ENCODE results near the gene CRK. TPM values are rescaled to one million over a fixed set of nuclear protein-coding genes. Genes with fewer than 3 reads are reported as not detected.

The CRK gene
- total and polyA plus RNA-seq, 10 of the 15 experiments (the other 5 are each of a cell fraction or from before 2014, with no cell fraction given), result 11.1 to 23.8 (median 20.5) TPM

DNA sequence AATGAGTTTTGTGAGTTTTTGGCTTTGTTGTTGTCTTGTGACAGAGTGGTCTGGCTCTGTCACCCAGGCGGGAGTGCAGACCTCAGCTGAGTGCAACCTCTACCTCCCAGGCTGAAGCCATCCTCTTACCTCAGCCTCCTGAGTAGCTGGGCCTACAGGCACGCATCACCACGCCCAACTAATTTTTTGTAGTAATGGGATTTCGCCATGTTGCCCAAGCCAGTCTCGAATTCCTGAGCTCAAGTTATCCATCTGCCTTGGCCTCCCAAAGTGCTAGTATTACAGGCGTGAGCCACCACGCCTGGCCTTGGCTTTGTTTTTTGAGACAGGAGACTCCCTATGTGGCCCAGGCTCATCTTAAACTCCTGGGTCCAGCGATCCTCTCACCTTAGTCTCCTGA lies 15.1 kb downstream of the CRK start (continued):
- TF ChIP-seq, protein P1, sequence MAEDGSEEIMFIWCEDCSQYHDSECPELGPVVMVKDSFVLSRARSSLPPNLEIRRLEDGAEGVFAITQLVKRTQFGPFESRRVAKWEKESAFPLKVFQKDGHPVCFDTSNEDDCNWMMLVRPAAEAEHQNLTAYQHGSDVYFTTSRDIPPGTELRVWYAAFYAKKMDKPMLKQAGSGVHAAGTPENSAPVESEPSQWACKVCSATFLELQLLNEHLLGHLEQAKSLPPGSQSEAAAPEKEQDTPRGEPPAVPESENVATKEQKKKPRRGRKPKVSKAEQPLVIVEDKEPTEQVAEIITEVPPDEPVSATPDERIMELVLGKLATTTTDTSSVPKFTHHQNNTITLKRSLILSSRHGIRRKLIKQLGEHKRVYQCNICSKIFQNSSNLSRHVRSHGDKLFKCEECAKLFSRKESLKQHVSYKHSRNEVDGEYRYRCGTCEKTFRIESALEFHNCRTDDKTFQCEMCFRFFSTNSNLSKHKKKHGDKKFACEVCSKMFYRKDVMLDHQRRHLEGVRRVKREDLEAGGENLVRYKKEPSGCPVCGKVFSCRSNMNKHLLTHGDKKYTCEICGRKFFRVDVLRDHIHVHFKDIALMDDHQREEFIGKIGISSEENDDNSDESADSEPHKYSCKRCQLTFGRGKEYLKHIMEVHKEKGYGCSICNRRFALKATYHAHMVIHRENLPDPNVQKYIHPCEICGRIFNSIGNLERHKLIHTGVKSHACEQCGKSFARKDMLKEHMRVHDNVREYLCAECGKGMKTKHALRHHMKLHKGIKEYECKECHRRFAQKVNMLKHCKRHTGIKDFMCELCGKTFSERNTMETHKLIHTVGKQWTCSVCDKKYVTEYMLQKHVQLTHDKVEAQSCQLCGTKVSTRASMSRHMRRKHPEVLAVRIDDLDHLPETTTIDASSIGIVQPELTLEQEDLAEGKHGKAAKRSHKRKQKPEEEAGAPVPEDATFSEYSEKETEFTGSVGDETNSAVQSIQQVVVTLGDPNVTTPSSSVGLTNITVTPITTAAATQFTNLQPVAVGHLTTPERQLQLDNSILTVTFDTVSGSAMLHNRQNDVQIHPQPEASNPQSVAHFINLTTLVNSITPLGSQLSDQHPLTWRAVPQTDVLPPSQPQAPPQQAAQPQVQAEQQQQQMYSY (CRISPR knock-in tag; IDR thresholded peaks at IDR 0.05), result no peak
- TF ChIP-seq EZH2 (IDR thresholded peaks at IDR 0.05; ENCODE audit: borderline replicate concordance, control insufficient read depth, low read depth, low read length) (no peak), SIX5 (IDR thresholded peaks at IDR 0.05; ENCODE audit: low read depth, low read length, severe bottlenecking) (no peak), ATF7 (IDR thresholded peaks at IDR 0.05; ENCODE audit: low read depth) (no peak)
- TF ChIP-seq, protein P2, sequence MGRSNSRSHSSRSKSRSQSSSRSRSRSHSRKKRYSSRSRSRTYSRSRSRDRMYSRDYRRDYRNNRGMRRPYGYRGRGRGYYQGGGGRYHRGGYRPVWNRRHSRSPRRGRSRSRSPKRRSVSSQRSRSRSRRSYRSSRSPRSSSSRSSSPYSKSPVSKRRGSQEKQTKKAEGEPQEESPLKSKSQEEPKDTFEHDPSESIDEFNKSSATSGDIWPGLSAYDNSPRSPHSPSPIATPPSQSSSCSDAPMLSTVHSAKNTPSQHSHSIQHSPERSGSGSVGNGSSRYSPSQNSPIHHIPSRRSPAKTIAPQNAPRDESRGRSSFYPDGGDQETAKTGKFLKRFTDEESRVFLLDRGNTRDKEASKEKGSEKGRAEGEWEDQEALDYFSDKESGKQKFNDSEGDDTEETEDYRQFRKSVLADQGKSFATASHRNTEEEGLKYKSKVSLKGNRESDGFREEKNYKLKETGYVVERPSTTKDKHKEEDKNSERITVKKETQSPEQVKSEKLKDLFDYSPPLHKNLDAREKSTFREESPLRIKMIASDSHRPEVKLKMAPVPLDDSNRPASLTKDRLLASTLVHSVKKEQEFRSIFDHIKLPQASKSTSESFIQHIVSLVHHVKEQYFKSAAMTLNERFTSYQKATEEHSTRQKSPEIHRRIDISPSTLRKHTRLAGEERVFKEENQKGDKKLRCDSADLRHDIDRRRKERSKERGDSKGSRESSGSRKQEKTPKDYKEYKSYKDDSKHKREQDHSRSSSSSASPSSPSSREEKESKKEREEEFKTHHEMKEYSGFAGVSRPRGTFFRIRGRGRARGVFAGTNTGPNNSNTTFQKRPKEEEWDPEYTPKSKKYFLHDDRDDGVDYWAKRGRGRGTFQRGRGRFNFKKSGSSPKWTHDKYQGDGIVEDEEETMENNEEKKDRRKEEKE (IDR thresholded peaks at IDR 0.05), result no peak
- TF ChIP-seq, protein P3, sequence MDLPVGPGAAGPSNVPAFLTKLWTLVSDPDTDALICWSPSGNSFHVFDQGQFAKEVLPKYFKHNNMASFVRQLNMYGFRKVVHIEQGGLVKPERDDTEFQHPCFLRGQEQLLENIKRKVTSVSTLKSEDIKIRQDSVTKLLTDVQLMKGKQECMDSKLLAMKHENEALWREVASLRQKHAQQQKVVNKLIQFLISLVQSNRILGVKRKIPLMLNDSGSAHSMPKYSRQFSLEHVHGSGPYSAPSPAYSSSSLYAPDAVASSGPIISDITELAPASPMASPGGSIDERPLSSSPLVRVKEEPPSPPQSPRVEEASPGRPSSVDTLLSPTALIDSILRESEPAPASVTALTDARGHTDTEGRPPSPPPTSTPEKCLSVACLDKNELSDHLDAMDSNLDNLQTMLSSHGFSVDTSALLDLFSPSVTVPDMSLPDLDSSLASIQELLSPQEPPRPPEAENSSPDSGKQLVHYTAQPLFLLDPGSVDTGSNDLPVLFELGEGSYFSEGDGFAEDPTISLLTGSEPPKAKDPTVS (IDR thresholded peaks at IDR 0.05; ENCODE audit: low read depth, low read length), result no peak
